Measurements from ENCODE around the gene PPM1J. TPM values are rescaled to one million over a fixed set of nuclear protein-coding genes. Genes with fewer than 3 reads are reported as not detected.
A peak's percentile ranks its signal among the peaks of the same experiment; 100 is the strongest.

Gene PPM1J
- total and polyA plus RNA-seq, 2 of the 13 experiments (the other 11 are each of a cell fraction or from before 2014, with no cell fraction given), result 0.07 to 0.22 TPM

DNA sequence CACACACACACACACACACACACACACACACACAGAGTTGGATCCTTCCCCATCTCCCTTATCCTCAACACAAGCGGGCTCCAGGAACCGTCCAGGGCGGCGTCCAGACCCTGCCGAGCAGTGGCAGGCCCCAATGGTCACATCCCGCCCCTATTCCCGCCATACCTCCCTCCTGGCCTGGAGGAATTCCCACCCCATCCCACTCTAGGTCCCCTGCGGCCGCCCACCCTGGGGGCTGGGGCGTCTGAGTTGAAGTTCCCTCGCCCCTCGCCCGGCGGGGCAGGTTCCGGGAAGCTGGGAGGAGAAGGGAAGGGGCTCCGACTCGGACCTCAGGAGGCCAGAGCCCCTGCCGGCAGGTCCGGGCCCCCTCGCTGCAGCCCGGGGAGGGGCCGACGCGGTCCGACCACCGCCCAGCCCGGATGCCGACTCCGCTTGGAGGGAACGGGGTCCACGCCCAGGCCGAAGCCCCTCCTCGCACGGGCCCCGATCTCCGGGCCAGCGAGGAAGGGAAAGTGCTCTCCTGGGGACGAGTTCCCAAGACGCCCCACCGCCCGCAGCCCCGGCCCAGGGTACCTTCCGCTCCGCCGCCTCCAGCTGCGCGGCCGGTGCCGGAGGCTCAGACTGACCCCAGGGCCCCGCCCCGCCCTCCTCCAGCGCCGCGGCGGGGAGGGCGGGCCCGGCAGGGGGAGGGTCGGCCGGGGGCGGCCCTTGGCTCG lies 8.5 kb downstream of the PPM1J start, which contains the start of gene RHOC (continued):
- no peak for TF ChIP-seq AGO1 (IDR thresholded peaks at IDR 0.05; ENCODE audit: low read depth, low read length, poor library complexity, severe bottlenecking)
- no peak for TF ChIP-seq ZMYM3 (CRISPR knock-in tag; IDR thresholded peaks at IDR 0.05)
- TF ChIP-seq, protein P1, sequence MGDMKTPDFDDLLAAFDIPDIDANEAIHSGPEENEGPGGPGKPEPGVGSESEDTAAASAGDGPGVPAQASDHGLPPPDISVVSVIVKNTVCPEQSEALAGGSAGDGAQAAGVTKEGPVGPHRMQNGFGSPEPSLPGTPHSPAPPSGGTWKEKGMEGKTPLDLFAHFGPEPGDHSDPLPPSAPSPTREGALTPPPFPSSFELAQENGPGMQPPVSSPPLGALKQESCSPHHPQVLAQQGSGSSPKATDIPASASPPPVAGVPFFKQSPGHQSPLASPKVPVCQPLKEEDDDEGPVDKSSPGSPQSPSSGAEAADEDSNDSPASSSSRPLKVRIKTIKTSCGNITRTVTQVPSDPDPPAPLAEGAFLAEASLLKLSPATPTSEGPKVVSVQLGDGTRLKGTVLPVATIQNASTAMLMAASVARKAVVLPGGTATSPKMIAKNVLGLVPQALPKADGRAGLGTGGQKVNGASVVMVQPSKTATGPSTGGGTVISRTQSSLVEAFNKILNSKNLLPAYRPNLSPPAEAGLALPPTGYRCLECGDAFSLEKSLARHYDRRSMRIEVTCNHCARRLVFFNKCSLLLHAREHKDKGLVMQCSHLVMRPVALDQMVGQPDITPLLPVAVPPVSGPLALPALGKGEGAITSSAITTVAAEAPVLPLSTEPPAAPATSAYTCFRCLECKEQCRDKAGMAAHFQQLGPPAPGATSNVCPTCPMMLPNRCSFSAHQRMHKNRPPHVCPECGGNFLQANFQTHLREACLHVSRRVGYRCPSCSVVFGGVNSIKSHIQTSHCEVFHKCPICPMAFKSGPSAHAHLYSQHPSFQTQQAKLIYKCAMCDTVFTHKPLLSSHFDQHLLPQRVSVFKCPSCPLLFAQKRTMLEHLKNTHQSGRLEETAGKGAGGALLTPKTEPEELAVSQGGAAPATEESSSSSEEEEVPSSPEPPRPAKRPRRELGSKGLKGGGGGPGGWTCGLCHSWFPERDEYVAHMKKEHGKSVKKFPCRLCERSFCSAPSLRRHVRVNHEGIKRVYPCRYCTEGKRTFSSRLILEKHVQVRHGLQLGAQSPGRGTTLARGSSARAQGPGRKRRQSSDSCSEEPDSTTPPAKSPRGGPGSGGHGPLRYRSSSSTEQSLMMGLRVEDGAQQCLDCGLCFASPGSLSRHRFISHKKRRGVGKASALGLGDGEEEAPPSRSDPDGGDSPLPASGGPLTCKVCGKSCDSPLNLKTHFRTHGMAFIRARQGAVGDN (CRISPR knock-in tag; IDR thresholded peaks at IDR 0.05), result peak; percentile 47; the same call in 1 of the 2 replicates
- no peak for TF ChIP-seq FOXK1 (CRISPR knock-in tag; IDR thresholded peaks at IDR 0.05; ENCODE audit: borderline replicate concordance, low read depth)
- TF ChIP-seq NFE2 (CRISPR knock-in tag; IDR thresholded peaks at IDR 0.05), result no peak
- TF ChIP-seq ZNF616 (CRISPR knock-in tag; IDR thresholded peaks at IDR 0.05; ENCODE audit: low read depth), result no peak
- TF ChIP-seq KLF13 (CRISPR knock-in tag; IDR thresholded peaks at IDR 0.05), result no peak
- no peak for TF ChIP-seq ZNF260 (CRISPR knock-in tag; IDR thresholded peaks at IDR 0.05; ENCODE audit: borderline replicate concordance, low read depth)
- no peak for TF ChIP-seq ZNF101 (CRISPR knock-in tag; IDR thresholded peaks at IDR 0.05; ENCODE audit: borderline replicate concordance, low read depth)
- TF ChIP-seq ZFP91 (CRISPR knock-in tag; IDR thresholded peaks at IDR 0.05; ENCODE audit: borderline replicate concordance), result peak; percentile 45; the same call in 1 of the 2 replicates
- no peak for TF ChIP-seq ZNF430 (CRISPR knock-in tag; IDR thresholded peaks at IDR 0.05)
- no peak for TF ChIP-seq HINFP (CRISPR knock-in tag; IDR thresholded peaks at IDR 0.05; ENCODE audit: low read depth)
- no peak for TF ChIP-seq ZNF724P (CRISPR knock-in tag; IDR thresholded peaks at IDR 0.05; ENCODE audit: borderline replicate concordance)
- no peak for TF ChIP-seq SP5 (CRISPR knock-in tag; IDR thresholded peaks at IDR 0.05; ENCODE audit: borderline replicate concordance, low read depth)
- no peak for TF ChIP-seq ZNF816 (CRISPR knock-in tag; IDR thresholded peaks at IDR 0.05; ENCODE audit: borderline replicate concordance)
- TF ChIP-seq WIZ (CRISPR knock-in tag; IDR thresholded peaks at IDR 0.05), result no peak
- no peak for TF ChIP-seq SMYD3 (CRISPR knock-in tag; IDR thresholded peaks at IDR 0.05)
- TF ChIP-seq NCOA1 (CRISPR knock-in tag; IDR thresholded peaks at IDR 0.05), result no peak
- peak; percentile 77 for TF ChIP-seq SAP130 (CRISPR knock-in tag; IDR thresholded peaks at IDR 0.05; ENCODE audit: low read depth)
- TF ChIP-seq TP53 (CRISPR knock-in tag; conservative IDR thresholded peaks at IDR 0.05), result no peak

All from HepG2 (cell line).